ENCODE measurements around the gene ANO10. TPM values are rescaled to one million over a fixed set of nuclear protein-coding genes. Genes with fewer than 3 reads are reported as not detected.

Gene ANO10
- total and polyA plus RNA-seq, 7 donors: 9.0 to 30.5 (median 16.8) TPM

- no peaks in the 10 kb centered on the region for H3K4me1 ChIP-seq
- H3K27ac ChIP-seq: no peak overlapping the region
- no peak overlapping the region for H3K4me3 ChIP-seq
- peaks cover 0 to 3% (median 0%) of the 10 kb centered on the region in 4 donors for H3K9me3 ChIP-seq
- TF ChIP-seq POLR2A (IDR thresholded peaks at IDR 0.05) (no peak), CTCF (IDR thresholded peaks at IDR 0.05) (no peak), POLR2AphosphoS5 (IDR thresholded peaks at IDR 0.05) (no peak), EP300 (IDR thresholded peaks at IDR 0.05) (no peak)
- intact Hi-C loops (cut with DNase I): no loop called here
- DNase-seq: no peak
- no peaks in the 10 kb centered on the region for H3K36me3 ChIP-seq
- 63 to 85% methylated on average over 3 of the region's 3 CpGs for WGBS, 2 donors
- no peaks in the 10 kb centered on the region for H3K27me3 ChIP-seq
Observed at GRCh38 chr3:43637702-43638101, 15.9 kb upstream of the ANO10 start.

GRCh38 chr3:43632986-43633385 is 11.2 kb upstream of the ANO10 start:
- WGBS, 2 donors: 80 to 83% methylated on average over 7 of the region's 7 CpGs
- TF ChIP-seq CTCF (IDR thresholded peaks at IDR 0.05) (no peak), EP300 (IDR thresholded peaks at IDR 0.05) (no peak), POLR2A (IDR thresholded peaks at IDR 0.05) (no peak), POLR2AphosphoS5 (IDR thresholded peaks at IDR 0.05) (no peak)
- intact Hi-C loops (cut with DNase I): no loop called here

GRCh38 chr3:43632269-43632733 is 10.5 kb upstream of the ANO10 start:
- WGBS, 2 donors: 92 to 94% methylated on average over 2 of the region's 2 CpGs
- Histone ChIP-seq H3K27ac (no peak overlapping the region), H3K36me3 (no peaks in the 10 kb centered on the region), H3K4me1 (no peaks in the 10 kb centered on the region), H3K27me3 (no peaks in the 10 kb centered on the region), H3K9me3 (peaks cover 0 to 3% (median 0%) of the 10 kb centered on the region in 4 donors), H3K4me3 (no peak overlapping the region)
- intact Hi-C loops (cut with DNase I): no loop called here
- DNase-seq: no peak
- TF ChIP-seq POLR2A (IDR thresholded peaks at IDR 0.05) (no peak), POLR2AphosphoS5 (IDR thresholded peaks at IDR 0.05) (no peak), CTCF (IDR thresholded peaks at IDR 0.05) (no peak), EP300 (IDR thresholded peaks at IDR 0.05) (no peak)

More at GRCh38 chr3:43632986-43633385, 11.2 kb upstream of the ANO10 start:
- peaks cover 0 to 3% (median 0%) of the 10 kb centered on the region in 4 donors for H3K9me3 ChIP-seq
- H3K36me3 ChIP-seq: no peaks in the 10 kb centered on the region
- no peaks in the 10 kb centered on the region for H3K27me3 ChIP-seq
- no peak overlapping the region for H3K4me3 ChIP-seq
- H3K27ac ChIP-seq: no peak overlapping the region
- DNase-seq: no peak
- H3K4me1 ChIP-seq: no peaks in the 10 kb centered on the region

GRCh38 chr3:43629741-43630140 is 7.9 kb upstream of the ANO10 start:
- Histone ChIP-seq H3K9me3 (peaks cover 0 to 3% (median 0%) of the 10 kb centered on the region in 4 donors), H3K27ac (no peak overlapping the region), H3K27me3 (no peaks in the 10 kb centered on the region), H3K4me3 (no peak overlapping the region), H3K4me1 (no peaks in the 10 kb centered on the region), H3K36me3 (no peaks in the 10 kb centered on the region)
- intact Hi-C loops (cut with DNase I): no loop called here
- no peak for TF ChIP-seq CTCF (IDR thresholded peaks at IDR 0.05)
- no peak for TF ChIP-seq POLR2AphosphoS5 (IDR thresholded peaks at IDR 0.05)
- no peak for DNase-seq
- WGBS, 2 donors: 95 to 99% methylated on average over 1 of the region's 1 CpG

GRCh38 chr3:43629257-43629656 is 7.4 kb upstream of the ANO10 start:
- no peak for TF ChIP-seq POLR2AphosphoS5 (IDR thresholded peaks at IDR 0.05)
- TF ChIP-seq POLR2A (IDR thresholded peaks at IDR 0.05): no peak
- TF ChIP-seq CTCF (IDR thresholded peaks at IDR 0.05): no peak
- TF ChIP-seq EP300 (IDR thresholded peaks at IDR 0.05): no peak
- intact Hi-C loops (cut with DNase I): no loop called here
- no peaks in the 10 kb centered on the region for H3K36me3 ChIP-seq
- no peak for DNase-seq
- H3K27ac ChIP-seq: no peak overlapping the region
- H3K27me3 ChIP-seq: no peaks in the 10 kb centered on the region
- H3K4me1 ChIP-seq: no peaks in the 10 kb centered on the region
- peaks cover 0 to 3% (median 0%) of the 10 kb centered on the region in 4 donors for H3K9me3 ChIP-seq
- no peak overlapping the region for H3K4me3 ChIP-seq
